Measurements from ENCODE around the gene OR52L1.
"Not testable (repeated sequence)": the region's sequence is repeated elsewhere in the genome, so short reads cannot be mapped to it uniquely, and the experiment has no call there.

The OR52L1 gene

GRCh38 chr11:5983443-5983842 lies 3.3 kb downstream of the OR52L1 start:
- TF ChIP-seq, protein P1, sequence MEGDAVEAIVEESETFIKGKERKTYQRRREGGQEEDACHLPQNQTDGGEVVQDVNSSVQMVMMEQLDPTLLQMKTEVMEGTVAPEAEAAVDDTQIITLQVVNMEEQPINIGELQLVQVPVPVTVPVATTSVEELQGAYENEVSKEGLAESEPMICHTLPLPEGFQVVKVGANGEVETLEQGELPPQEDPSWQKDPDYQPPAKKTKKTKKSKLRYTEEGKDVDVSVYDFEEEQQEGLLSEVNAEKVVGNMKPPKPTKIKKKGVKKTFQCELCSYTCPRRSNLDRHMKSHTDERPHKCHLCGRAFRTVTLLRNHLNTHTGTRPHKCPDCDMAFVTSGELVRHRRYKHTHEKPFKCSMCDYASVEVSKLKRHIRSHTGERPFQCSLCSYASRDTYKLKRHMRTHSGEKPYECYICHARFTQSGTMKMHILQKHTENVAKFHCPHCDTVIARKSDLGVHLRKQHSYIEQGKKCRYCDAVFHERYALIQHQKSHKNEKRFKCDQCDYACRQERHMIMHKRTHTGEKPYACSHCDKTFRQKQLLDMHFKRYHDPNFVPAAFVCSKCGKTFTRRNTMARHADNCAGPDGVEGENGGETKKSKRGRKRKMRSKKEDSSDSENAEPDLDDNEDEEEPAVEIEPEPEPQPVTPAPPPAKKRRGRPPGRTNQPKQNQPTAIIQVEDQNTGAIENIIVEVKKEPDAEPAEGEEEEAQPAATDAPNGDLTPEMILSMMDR (conservative IDR thresholded peaks at IDR 0.05) = no peak; the same call in 1 of the 2 replicates
- no peak for TF ChIP-seq ZFX (IDR thresholded peaks at IDR 0.05)
- H3K27ac ChIP-seq = no peak overlapping the region

GRCh38 chr11:5973530-5973929 lies 13.3 kb downstream of the OR52L1 start:
- no peak overlapping the region for H3K27ac ChIP-seq
- TF ChIP-seq ZFX (IDR thresholded peaks at IDR 0.05) = no peak
- TF ChIP-seq, protein P1 (conservative IDR thresholded peaks at IDR 0.05) = no peak

GRCh38 chr11:5968394-5968793 lies 18.4 kb downstream of the OR52L1 start, which contains the start of gene OR56A5:
OR56A5 (minus strand) TSS chr11:5968494; CDS start chr11:5968494, 0 bp downstream.
- TF ChIP-seq, protein P1 (conservative IDR thresholded peaks at IDR 0.05) = no peak
- no peak for TF ChIP-seq ZFX (IDR thresholded peaks at IDR 0.05)
- no peak within 1 kb of the TSS for H3K27ac ChIP-seq

DNA sequence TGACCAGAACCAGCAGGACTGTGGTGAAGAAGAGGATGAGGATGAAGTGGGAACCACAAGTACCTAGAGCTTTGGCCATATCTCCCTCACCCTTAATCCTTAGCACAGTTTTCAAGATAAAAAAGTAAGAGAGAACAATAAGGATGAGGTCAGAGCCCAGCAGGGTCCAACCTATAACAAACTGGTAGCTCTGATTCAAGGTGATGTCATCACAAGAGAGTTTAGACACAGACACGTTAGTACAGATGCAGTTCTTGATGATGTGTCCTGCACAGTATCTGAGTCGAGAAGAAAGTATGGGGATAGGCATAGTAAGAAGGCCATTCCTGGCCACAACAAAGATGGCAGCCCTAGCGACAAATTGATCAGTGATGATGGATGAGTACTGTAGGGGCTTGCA lies 19.1 kb downstream of the OR52L1 start:
- H3K27ac ChIP-seq = no peak overlapping the region
- TF ChIP-seq, protein P1 (conservative IDR thresholded peaks at IDR 0.05) = no peak
- no peak for TF ChIP-seq ZFX (IDR thresholded peaks at IDR 0.05)

DNA sequence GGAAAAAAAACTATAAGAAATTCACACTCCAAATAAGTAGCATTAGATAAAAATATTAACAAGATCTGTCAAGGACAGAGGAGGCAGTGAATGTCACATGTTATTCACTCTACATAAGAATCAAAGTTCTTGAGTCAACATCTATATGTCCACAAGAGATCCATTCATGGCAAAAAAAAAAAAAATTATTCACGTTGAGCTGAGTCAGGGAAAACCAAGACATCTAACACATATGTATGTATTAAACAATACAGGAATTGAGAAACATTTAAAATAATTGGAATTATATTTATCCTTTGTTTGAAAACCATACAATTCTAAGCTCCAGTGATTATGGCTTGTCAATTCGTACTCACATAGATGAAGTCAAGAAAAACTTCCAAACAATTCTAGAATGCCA lies 19.8 kb downstream of the OR52L1 start:
- H3K27ac ChIP-seq = no peak overlapping the region
- TF ChIP-seq, protein P1 (conservative IDR thresholded peaks at IDR 0.05) = no peak
- no peak for TF ChIP-seq ZFX (IDR thresholded peaks at IDR 0.05)

DNA sequence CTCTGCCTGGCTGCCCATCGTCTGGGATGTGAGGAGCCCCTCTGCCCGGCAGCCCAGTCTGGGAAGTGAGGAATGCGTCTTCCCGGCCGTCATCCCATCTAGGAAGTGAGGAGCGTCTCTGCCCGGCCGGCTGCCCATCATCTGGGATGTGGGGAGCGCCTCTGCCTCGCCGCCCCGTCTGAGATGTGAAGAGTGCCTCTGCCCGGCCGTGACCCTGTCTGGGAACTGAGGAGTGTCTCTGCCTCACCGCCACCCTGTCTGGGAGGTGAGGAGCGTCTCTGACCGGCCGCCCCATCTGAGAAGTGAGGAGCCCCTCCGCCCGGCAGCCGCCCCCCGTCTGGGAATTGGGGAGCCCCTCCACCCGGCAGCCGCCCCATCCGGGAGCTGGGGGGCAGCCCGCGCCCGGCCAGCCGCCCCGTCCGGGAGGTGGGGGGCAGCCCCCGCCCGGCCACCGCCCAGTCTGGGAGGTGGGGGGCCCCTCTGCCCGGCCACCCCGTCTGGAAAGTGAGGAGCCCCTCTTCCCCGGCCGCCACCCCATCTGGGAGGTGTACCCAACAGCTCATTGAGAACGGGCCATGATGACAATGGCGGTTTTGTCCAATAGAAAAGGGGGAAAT lies 26.0 kb downstream of the OR52L1 start:
- not testable (repeated sequence) for H3K27ac ChIP-seq

DNA sequence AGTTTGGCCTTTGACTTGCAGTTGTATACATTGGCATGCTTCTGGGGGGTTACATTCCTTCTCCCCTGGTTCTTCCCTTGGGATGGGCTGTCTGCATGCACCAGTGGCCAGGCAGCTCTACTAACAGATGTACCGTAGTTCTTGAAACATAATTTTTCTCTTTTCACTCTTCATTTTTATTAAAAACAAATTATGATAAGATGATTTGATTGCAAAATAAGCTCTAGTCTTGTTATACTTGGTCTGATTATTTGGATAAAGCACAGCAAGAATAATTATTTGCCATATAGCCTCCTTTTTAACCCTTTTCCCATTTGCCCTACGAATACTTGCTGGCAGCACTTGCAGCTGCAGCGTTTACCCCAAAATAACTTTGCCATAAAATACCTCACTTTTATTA lies 31.2 kb downstream of the OR52L1 start:
- H3K27ac ChIP-seq = no peak overlapping the region
- no peak for TF ChIP-seq ZFX (IDR thresholded peaks at IDR 0.05)
- TF ChIP-seq, protein P1 (conservative IDR thresholded peaks at IDR 0.05) = no peak

DNA sequence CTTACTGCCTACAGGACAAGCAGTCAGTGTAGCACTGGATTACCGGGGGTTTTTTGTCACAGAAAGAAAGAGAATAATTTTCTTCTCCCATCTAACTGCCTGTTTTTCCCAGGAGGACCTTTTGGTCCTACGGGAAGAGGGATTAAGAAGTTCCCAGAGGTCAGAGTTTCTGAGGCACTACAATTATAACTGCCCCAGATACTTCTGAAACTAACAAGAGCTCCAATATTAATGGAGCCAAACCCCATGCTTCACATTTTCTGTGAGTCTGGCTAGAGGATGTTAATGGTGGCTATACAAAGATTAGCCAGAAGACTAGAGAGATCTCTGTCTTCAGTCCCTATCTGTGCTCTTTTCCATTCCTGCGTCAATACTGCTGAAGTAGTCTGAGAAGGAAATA lies 44.8 kb downstream of the OR52L1 start, which contains the start of gene OR56A3:
Gene OR56A3 (plus strand): TSS at position 301 of the 400 bp plus-strand sequence. CDS start 5,096 bp downstream, outside the sequence.
- H3K27ac ChIP-seq = no peak within 1 kb of the TSS
- TF ChIP-seq, protein P1 (conservative IDR thresholded peaks at IDR 0.05) = no peak
- TF ChIP-seq ZFX (IDR thresholded peaks at IDR 0.05) = no peak

Measured in C4-2B (cell line).